ENCODE measurements around the gene CCDC167.
A peak's percentile ranks its signal among the peaks of the same experiment; 100 is the strongest.

The CCDC167 gene

GRCh38 chr6:37499433-37500293, at the start of gene CCDC167:
Gene CCDC167 (minus strand): TSS chr6:37499893. CDS start chr6:37499863, 30 bp downstream.
- DNase-seq = peak; percentile 98 to 99

GRCh38 chr6:37549154-37549553, 49.5 kb upstream of the CCDC167 start:
- TF ChIP-seq POLR2A (IDR thresholded peaks at IDR 0.05; ENCODE audit: low read length) = no peak
- TF ChIP-seq GATA1 (IDR thresholded peaks at IDR 0.05; ENCODE audit: low read depth, low read length) = no peak
- DNase-seq = no peak

More at GRCh38 chr6:37499433-37500293, at the start of gene CCDC167:
- TF ChIP-seq POLR2A (IDR thresholded peaks at IDR 0.05; ENCODE audit: low read length) (peak; percentile 61), GATA1 (IDR thresholded peaks at IDR 0.05; ENCODE audit: low read depth, low read length) (no peak)

DNA sequence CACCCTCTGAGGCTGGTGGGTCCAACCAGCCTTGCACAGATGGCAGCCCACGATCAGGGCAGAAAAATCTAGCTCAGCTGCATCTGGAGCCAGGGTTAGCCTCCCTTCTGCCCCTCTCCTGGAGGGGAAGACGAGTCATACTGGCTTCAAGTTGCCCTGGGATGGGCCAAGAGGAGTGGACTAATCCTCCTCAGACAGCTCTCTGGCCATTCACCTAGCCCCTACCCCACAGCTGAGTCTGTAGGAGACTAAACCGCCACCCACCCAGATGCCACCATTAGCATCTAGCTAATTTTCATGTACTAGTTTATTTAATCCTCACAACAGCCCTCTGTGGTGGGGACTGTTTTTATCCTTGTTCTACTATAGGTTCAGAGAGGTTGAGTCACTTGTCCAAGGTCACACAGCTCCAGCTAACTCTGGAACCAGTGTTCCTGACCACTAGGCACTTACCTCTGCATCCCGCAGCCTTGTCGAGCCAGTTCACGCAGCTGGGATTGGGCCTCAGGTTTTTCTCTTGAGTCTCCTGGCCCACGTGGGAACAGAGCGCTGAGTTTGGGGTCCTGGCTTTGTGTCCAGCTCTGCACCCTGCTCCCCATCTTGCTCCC, 48.5 kb upstream of the CCDC167 start:
- no peak for TF ChIP-seq GATA1 (IDR thresholded peaks at IDR 0.05; ENCODE audit: low read depth, low read length)
- TF ChIP-seq POLR2A (IDR thresholded peaks at IDR 0.05; ENCODE audit: low read length) = no peak
- no peak for DNase-seq

DNA sequence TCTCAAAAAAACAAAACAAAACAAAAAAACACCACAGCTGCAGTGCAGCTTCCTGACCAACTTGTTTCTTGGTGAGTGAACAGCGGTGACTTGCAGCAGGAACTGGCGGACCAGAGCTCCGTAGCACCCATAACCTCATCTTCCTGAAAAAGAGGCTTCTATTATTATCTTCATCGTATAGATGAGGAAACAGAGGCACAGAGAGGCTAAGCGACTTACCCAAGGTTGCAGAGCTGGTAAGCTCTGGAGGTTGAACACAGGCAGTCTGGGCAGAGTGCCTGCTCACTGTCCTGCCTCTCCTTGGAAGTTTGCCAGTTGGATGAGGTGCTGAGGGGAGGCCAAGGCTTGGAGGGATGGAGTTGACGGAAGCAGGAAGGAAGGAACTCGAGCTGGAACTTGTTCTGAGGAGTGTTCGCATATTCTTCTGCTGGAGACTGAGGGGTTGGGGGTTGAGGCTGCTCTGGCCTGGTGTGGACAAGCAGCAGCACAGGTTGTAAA, 47.9 kb upstream of the CCDC167 start:
- TF ChIP-seq GATA1 (IDR thresholded peaks at IDR 0.05; ENCODE audit: low read depth, low read length) = no peak
- TF ChIP-seq POLR2A (IDR thresholded peaks at IDR 0.05; ENCODE audit: low read length) = no peak
- no peak for DNase-seq

DNA sequence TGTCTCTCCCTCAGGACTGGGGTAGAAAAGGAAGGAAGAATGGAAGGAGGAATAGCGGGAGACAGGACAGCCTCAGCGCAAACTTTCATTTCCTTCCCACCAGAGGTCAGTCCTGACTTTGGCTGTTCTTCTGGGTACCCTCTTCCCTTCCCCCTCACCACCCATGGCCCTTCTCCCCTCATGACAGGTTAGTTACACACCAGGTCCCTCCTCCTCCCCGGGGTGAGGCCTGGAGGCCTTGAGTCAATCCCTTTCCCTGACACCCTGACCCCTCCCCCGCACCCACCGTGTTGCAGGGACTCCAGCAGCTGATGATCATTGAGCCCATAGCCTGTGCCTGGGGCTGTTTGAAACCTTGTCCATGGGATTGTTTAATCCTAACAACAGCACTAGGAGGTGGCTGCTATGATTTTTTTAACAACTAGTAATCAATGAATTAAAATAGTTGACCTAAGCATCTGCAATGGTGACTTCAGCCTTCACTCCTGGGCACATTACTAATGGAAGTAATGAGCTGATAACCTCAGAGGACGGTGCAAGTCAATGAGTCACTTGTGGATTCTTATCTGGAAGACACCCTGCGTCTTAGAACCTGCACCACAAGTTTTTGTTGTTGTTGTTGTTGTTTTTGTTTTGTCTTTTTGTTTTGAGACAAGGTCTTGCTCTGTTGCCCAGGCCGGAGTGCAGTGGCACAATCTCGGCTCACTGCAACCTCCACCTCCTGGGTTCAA, 46.6 kb upstream of the CCDC167 start:
- TF ChIP-seq GATA1 (IDR thresholded peaks at IDR 0.05; ENCODE audit: low read depth, low read length) (no peak), POLR2A (IDR thresholded peaks at IDR 0.05; ENCODE audit: low read length) (no peak)
- DNase-seq = no peak

- TF ChIP-seq POLR2A (IDR thresholded peaks at IDR 0.05; ENCODE audit: low read length) = no peak
- no peak for TF ChIP-seq GATA1 (IDR thresholded peaks at IDR 0.05; ENCODE audit: low read depth, low read length)
- no peak for DNase-seq
Measured at GRCh38 chr6:37544530-37544929, 44.8 kb upstream of the CCDC167 start.

DNA sequence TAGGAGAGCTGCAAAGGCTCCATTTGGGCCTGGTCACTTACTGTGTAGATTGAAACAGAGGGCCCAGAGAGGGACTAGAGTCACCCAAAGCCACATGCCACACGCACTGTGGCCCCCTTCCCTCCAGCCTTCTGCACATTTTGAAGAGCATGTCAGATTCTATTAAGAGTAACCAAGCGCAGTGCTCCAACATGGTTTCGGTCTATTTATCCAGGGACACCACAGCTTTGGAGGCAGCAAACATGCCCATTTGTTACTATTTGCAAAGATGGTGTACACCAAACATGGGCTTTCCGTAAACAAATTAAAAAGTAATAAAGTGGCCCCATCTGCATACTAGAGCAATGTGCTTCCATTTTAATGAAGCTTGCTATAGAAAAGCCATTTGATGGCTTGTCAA, 43.7 kb upstream of the CCDC167 start:
- TF ChIP-seq POLR2A (IDR thresholded peaks at IDR 0.05; ENCODE audit: low read length) = no peak
- no peak for TF ChIP-seq GATA1 (IDR thresholded peaks at IDR 0.05; ENCODE audit: low read depth, low read length)
- no peak for DNase-seq

- no peak for TF ChIP-seq GATA1 (IDR thresholded peaks at IDR 0.05; ENCODE audit: low read depth, low read length)
- TF ChIP-seq POLR2A (IDR thresholded peaks at IDR 0.05; ENCODE audit: low read length) = no peak
- DNase-seq = no peak
Measured at GRCh38 chr6:37541346-37541745, 41.7 kb upstream of the CCDC167 start.

DNA sequence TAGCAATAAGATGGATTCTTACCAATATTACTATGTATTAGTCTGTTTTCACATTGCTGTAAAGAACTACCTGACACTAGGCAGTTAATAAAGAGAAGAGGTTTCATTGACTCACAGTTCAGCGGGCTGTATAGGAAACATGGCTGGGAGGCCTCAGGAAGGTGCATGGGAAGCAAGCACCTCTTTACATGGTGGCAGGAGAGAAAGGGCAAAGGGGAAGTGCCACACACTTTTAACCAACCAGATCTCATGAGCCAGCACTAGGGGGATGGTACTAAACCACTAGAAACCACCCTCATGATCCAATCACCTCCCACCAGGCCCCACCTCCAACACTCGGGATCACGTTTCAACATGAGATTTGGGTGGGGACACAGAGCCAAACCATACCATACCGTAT, 40.7 kb upstream of the CCDC167 start:
- TF ChIP-seq POLR2A (IDR thresholded peaks at IDR 0.05; ENCODE audit: low read length) = no peak
- TF ChIP-seq GATA1 (IDR thresholded peaks at IDR 0.05; ENCODE audit: low read depth, low read length) = no peak
- DNase-seq = no peak

DNA sequence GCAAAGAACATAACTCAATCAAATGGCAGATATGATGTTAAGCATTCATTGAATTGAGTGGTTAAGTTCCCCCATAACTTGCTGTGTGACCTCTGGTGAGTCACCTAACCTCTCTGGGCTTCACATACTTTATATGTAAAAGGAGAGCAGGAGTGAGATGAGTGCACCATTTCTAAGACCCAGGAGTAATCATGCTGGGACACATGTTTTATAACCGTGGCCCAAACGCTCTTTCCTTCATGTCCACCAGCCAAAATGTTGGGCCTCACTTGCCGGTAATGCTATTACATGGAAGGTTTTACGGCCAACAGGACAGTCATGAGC, 40.3 kb upstream of the CCDC167 start:
- no peak for DNase-seq
- no peak for TF ChIP-seq POLR2A (IDR thresholded peaks at IDR 0.05; ENCODE audit: low read length)
- no peak for TF ChIP-seq GATA1 (IDR thresholded peaks at IDR 0.05; ENCODE audit: low read depth, low read length)

DNA sequence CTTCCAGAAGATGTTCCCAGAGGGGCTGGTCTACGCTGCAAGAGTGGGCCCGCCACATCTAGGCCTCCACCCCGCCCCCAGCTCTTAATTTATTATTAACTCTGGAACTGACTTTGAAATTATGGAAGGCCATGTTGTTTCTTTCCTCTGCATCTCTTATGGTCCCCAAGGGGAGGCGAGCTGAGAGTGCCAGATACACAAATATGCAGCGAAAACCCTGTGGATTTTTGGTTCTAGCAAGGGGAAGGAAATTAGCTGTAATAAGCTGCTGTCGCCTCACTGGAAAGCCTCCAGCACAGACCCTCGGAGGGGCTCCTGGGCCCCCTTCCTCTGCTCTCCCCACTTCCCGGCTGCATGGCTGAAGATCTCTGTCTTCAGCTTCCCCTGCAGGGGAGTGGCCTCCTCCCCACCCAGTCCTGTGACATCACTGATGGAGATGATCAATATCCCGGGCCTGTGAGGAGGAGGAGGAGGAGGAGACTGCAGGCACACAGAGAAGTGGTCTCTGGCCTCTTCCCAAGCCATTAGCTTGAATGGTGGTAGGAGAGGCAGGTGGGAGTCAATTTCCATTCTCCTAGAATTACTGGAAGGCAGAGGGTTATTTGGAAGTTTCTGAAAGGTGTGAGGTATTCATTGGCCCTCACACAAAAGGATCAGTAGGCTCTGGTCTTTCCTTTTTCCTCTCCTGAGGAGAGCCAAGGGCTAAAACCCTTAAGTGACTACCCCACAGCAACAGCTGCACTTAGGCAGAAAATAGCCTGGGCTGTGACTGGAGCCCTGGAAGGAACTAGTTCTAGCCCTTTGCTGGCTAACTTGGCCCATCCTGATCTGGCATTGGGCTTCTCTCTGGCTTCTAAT, 39.7 kb upstream of the CCDC167 start:
- no peak for DNase-seq
- TF ChIP-seq POLR2A (IDR thresholded peaks at IDR 0.05; ENCODE audit: low read length) = no peak
- no peak for TF ChIP-seq GATA1 (IDR thresholded peaks at IDR 0.05; ENCODE audit: low read depth, low read length)

DNA sequence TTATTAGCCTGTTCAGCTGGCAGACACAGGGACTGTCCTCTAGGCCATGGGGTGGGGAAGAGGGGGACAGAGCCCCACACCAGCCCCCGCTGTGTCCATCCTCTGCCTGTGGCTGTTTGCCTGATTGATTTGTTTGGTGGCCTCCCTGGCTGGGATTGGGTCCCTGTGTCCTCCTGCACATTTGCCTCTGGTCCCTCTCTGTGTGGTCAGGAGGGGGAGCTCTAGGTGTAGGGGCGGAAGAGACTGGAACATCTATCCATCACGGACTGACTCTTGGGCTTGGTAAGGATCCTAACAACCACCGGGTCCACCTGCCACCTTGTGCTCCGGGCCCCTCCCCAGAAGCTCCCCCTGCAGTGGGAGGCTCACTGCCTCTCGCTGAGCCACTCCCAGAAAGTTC, 38.4 kb upstream of the CCDC167 start:
- TF ChIP-seq POLR2A (IDR thresholded peaks at IDR 0.05; ENCODE audit: low read length) (no peak), GATA1 (IDR thresholded peaks at IDR 0.05; ENCODE audit: low read depth, low read length) (no peak)
- peak; percentile 22 to 45 for DNase-seq

- TF ChIP-seq POLR2A (IDR thresholded peaks at IDR 0.05; ENCODE audit: low read length) = no peak
- TF ChIP-seq GATA1 (IDR thresholded peaks at IDR 0.05; ENCODE audit: low read depth, low read length) = no peak
- DNase-seq = no peak
Measured at GRCh38 chr6:37537548-37537947, 37.9 kb upstream of the CCDC167 start.

Measured in erythroblast (primary cell).